Natural killer cell (primary cell): Measurements from ENCODE around the gene ERO1A. TPM values are rescaled to one million over a fixed set of nuclear protein-coding genes. Genes with fewer than 3 reads are reported as not detected.

ENCODE experiments used
- ATAC-seq, 3 donors: fragments of 150-1000 bp in 2 of 3; fragments of 200-7000 bp in 1 of 3; cut with Tn5 transposase; 1 replicate in 1 of 3; 2 replicates in 2 of 3; pipeline ENCODE4 v1.10.0; 2021; ENCODE audit warnings: mild to moderate bottlenecking in 2 of 3, moderate library complexity in 2 of 3
- DNase-seq, 2 donors: peaks; one replicate each; pipeline versions ENCODE4 v3.0.0 to v3.0.0-alpha.2; 2013 to 2021; ENCODE audit warnings: mixed read lengths in 1 of 2
- H3K27ac ChIP-seq: one replicate; pipeline ENCODE4 v1.5.1; 2013; ENCODE audit warnings: mild to moderate bottlenecking, low read length
- H3K27me3 ChIP-seq: one replicate; pipeline ENCODE4 v1.6.1; 2013; ENCODE audit warnings: low read length; ENCODE audit not compliant: control insufficient read depth, insufficient read depth
- H3K36me3 ChIP-seq: one replicate; pipeline ENCODE4 v1.6.1; 2013; ENCODE audit warnings: low read length; ENCODE audit not compliant: control insufficient read depth, insufficient read depth
- H3K4me1 ChIP-seq: one replicate; pipeline ENCODE4 v1.6.1; 2013; ENCODE audit warnings: low read length; ENCODE audit not compliant: control insufficient read depth, insufficient read depth
- H3K4me3 ChIP-seq: one replicate; pipeline ENCODE4 v1.5.1; 2013; ENCODE audit warnings: low read length
- H3K9me3 ChIP-seq: one replicate; pipeline ENCODE4 v1.6.1; 2013; ENCODE audit warnings: low read length; ENCODE audit not compliant: control insufficient read depth, insufficient read depth
- H3K27ac Mint-ChIP-seq, 2 donors: one replicate each; pipeline ENCODE4 v1.8.0; 2022; ENCODE audit warnings: mild to moderate bottlenecking in 2 of 2, mixed read lengths in 2 of 2, moderate library complexity in 1 of 2
- H3K27me3 Mint-ChIP-seq, 2 donors: one replicate each; pipeline ENCODE4 v1.8.0; 2022; ENCODE audit warnings: low read depth in 2 of 2, mixed read lengths in 2 of 2
- H3K36me3 Mint-ChIP-seq: one replicate; pipeline ENCODE4 v1.8.0; 2022; ENCODE audit warnings: mixed read lengths
- H3K4me1 Mint-ChIP-seq, 2 donors: one replicate each; pipeline ENCODE4 v1.8.0; 2022; ENCODE audit warnings: mixed read lengths in 2 of 2
- H3K4me3 Mint-ChIP-seq: one replicate; pipeline ENCODE4 v1.8.0; 2022; ENCODE audit warnings: mild to moderate bottlenecking, moderate library complexity, mixed read lengths
- H3K9me3 Mint-ChIP-seq, 2 donors: one replicate each; pipeline ENCODE4 v1.8.0; 2022; ENCODE audit warnings: mixed read lengths in 2 of 2
- CTCF ChIP-seq: fragments of 200-600 bp; IDR thresholded peaks from one replicate; pipeline ENCODE4 v1.8.0; 2022; ENCODE audit warnings: antibody characterized with exemption
- WGBS: methylation state at CpG from one replicate; pipeline ENCODE4 v1.1.7; 2013; ENCODE audit warnings: missing lambda C conversion rate; ENCODE audit not compliant: insufficient coverage; 5-methylcytosine and 5-hydroxymethylcytosine counted together
- intact Hi-C: fragments of 100-400 bp; cut with micrococcal nuclease; formaldehyde crosslinking; loops from one replicate; pipeline ENCODE4 v1.14.2; 2022
- total RNA-seq, 4 donors: library from RNA; stranded (reverse); fragments of 120-200 nt in 1 of 4; gene quantifications; one replicate each; pipeline versions ENCODE4 v1.2.3 to v1.2.4, GENCODE V29; 2013 to 2022

ERO1A gene
- total RNA-seq, 3 donors from 2014 or later (not counting 1 experiment from before 2014, with no cell fraction given): 35.4 to 47.7 (median 42.5) TPM

GRCh38 chr14:52703225-52703624, 7.9 kb upstream of the ERO1A start:
- H3K4me3 Mint-ChIP-seq: no peak overlapping the region
- no peak for TF ChIP-seq CTCF
- H3K27ac ChIP-seq: no peak overlapping the region
- intact Hi-C loops: no loop called here
- no peak overlapping the region for H3K4me3 ChIP-seq
- WGBS: 96% methylated on average over 3 of the region's 3 CpGs
- H3K9me3 ChIP-seq: no peaks in the 10 kb centered on the region
- DNase-seq (no peak), ATAC-seq (no peak)
- peaks cover 21% of the 10 kb centered on the region in 2 donors for H3K4me1 Mint-ChIP-seq
- H3K27me3 ChIP-seq: no peaks in the 10 kb centered on the region
- no peaks in the 10 kb centered on the region for H3K36me3 Mint-ChIP-seq
- H3K27ac Mint-ChIP-seq: no peak overlapping the region
- H3K9me3 Mint-ChIP-seq: no peaks in the 10 kb centered on the region
- H3K4me1 ChIP-seq: peaks cover 10% of the 10 kb centered on the region
- H3K27me3 Mint-ChIP-seq: peaks cover 0 to 4% of the 10 kb centered on the region in 2 donors
- H3K36me3 ChIP-seq: no peaks in the 10 kb centered on the region

- peaks cover 6% of the 10 kb centered on the region for H3K4me1 ChIP-seq
- no peaks in the 10 kb centered on the region for H3K9me3 ChIP-seq
- H3K36me3 ChIP-seq: no peaks in the 10 kb centered on the region
- Mint-ChIP-seq H3K27me3 (peaks cover 0 to 4% of the 10 kb centered on the region in 2 donors), H3K9me3 (no peaks in the 10 kb centered on the region), H3K36me3 (no peaks in the 10 kb centered on the region), H3K4me1 (peaks cover under 1% of the 10 kb centered on the region in 2 donors), H3K27ac (no peak overlapping the region), H3K4me3 (no peak overlapping the region)
- no peak for DNase-seq
- H3K27me3 ChIP-seq: no peaks in the 10 kb centered on the region
- no peak for ATAC-seq
- whole genome bisulfite sequencing: 89% methylated on average over 2 of the region's 3 CpGs
- intact Hi-C loops: no loop called here
- no peak for TF ChIP-seq CTCF
- H3K27ac ChIP-seq: no peak overlapping the region
- no peak overlapping the region for H3K4me3 ChIP-seq
Measured at GRCh38 chr14:52701223-52701622, 5.9 kb upstream of the ERO1A start.

GRCh38 chr14:52700701-52701172, 5.4 kb upstream of the ERO1A start:
- TF ChIP-seq CTCF: no peak
- no peaks in the 10 kb centered on the region for H3K9me3 Mint-ChIP-seq
- Histone ChIP-seq H3K27ac (no peak overlapping the region), H3K4me1 (peaks cover 4% of the 10 kb centered on the region), H3K4me3 (no peak overlapping the region), H3K36me3 (no peaks in the 10 kb centered on the region), H3K27me3 (no peaks in the 10 kb centered on the region), H3K9me3 (no peaks in the 10 kb centered on the region)
- peaks cover 0 to 4% of the 10 kb centered on the region in 2 donors for H3K27me3 Mint-ChIP-seq
- no peaks in the 10 kb centered on the region for H3K36me3 Mint-ChIP-seq
- H3K4me3 Mint-ChIP-seq: no peak overlapping the region
- intact Hi-C loops: no loop called here
- DNase-seq: no peak
- ATAC-seq: no peak
- 43% methylated on average over 2 of the region's 2 CpGs for WGBS
- H3K4me1 Mint-ChIP-seq: no peaks in the 10 kb centered on the region
- H3K27ac Mint-ChIP-seq: no peak overlapping the region
